ENCODE results near the gene ADGRL1.

- TF ChIP-seq CREM (IDR thresholded peaks at IDR 0.05; ENCODE audit: low read depth) (no peak), GABPA (IDR thresholded peaks at IDR 0.05; ENCODE audit: low read depth) (no peak), BACH1 (IDR thresholded peaks at IDR 0.05; ENCODE audit: borderline replicate concordance) (no peak), ZNF384 (IDR thresholded peaks at IDR 0.05; ENCODE audit: borderline replicate concordance, low read depth, low read length) (no peak), REST (IDR thresholded peaks at IDR 0.05; ENCODE audit: low read depth, low read length) (no peak), YY1 (IDR thresholded peaks at IDR 0.05; ENCODE audit: low read depth, low read length) (no peak), SP1 (IDR thresholded peaks at IDR 0.05; ENCODE audit: low read depth, low read length) (no peak), TARDBP (IDR thresholded peaks at IDR 0.05; ENCODE audit: borderline replicate concordance) (no peak), EP300 (IDR thresholded peaks at IDR 0.05; ENCODE audit: borderline replicate concordance in 1 of 2, control insufficient read depth in 1 of 2, low read depth in 2 of 2, low read length in 2 of 2) (no peak)
- TF ChIP-seq, protein P1, sequence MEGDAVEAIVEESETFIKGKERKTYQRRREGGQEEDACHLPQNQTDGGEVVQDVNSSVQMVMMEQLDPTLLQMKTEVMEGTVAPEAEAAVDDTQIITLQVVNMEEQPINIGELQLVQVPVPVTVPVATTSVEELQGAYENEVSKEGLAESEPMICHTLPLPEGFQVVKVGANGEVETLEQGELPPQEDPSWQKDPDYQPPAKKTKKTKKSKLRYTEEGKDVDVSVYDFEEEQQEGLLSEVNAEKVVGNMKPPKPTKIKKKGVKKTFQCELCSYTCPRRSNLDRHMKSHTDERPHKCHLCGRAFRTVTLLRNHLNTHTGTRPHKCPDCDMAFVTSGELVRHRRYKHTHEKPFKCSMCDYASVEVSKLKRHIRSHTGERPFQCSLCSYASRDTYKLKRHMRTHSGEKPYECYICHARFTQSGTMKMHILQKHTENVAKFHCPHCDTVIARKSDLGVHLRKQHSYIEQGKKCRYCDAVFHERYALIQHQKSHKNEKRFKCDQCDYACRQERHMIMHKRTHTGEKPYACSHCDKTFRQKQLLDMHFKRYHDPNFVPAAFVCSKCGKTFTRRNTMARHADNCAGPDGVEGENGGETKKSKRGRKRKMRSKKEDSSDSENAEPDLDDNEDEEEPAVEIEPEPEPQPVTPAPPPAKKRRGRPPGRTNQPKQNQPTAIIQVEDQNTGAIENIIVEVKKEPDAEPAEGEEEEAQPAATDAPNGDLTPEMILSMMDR (IDR thresholded peaks at IDR 0.05 in 2 of 3, conservative IDR thresholded peaks at IDR 0.05 in 1 of 3; ENCODE audit: control insufficient read depth in 2 of 3, extremely low read depth in 1 of 3, insufficient read depth in 1 of 3, low read depth in 3 of 3, low read length in 3 of 3): no peak
These were observed 70.6 kb downstream of the ADGRL1 start for GRCh38 chr19:14135355-14135754.

Data from GM12878 (cell line).